Measurements from ENCODE around the gene PLA2G4D.

DNA sequence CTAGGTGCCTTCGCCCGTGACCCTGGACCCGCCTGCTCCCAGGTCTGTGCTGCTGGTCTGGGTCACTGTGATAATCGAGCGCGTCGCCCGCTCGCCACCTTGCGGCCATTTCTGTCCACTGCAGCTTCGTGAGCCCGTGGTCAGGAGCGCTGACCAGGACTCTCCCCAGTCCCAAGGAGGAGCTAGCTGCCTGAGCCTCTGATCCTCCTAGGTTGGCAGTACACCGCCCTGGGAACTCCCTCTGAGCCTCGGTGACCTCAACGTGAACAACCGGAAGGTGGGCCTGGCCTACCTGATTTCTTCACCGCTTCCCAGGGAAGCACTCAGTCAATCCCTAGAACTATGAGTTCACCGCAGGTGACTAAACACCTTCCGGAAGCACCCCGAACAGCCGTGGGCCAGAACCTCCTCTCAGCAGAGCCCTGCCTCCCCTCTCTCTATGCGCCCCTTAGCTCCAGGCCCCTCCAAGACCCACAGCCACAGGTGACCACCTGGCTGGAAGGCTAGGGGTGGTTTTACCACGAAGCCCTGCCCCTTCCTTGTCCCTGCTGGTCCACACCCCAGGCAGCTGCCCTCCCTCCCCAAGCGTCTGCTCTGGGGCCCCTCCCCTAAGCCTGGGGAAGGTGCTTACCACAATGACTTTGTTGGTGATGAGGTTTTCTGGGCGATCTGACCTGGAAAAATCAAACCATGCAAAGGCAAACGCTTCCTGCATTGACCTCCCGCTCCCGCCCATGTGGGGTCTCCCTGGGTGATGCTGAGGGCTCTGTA lies 9.7 kb downstream of the PLA2G4D start:
- TF ChIP-seq, protein P1, sequence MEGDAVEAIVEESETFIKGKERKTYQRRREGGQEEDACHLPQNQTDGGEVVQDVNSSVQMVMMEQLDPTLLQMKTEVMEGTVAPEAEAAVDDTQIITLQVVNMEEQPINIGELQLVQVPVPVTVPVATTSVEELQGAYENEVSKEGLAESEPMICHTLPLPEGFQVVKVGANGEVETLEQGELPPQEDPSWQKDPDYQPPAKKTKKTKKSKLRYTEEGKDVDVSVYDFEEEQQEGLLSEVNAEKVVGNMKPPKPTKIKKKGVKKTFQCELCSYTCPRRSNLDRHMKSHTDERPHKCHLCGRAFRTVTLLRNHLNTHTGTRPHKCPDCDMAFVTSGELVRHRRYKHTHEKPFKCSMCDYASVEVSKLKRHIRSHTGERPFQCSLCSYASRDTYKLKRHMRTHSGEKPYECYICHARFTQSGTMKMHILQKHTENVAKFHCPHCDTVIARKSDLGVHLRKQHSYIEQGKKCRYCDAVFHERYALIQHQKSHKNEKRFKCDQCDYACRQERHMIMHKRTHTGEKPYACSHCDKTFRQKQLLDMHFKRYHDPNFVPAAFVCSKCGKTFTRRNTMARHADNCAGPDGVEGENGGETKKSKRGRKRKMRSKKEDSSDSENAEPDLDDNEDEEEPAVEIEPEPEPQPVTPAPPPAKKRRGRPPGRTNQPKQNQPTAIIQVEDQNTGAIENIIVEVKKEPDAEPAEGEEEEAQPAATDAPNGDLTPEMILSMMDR (IDR thresholded peaks at IDR 0.05): peak in 5 of 7 experiments; percentile 82 to 94 (median 88)
- no peak for TF ChIP-seq POLR2A (IDR thresholded peaks at IDR 0.05)
